Bronchial epithelial cell (primary cell): ENCODE data around the gene TGM3. TPM values are rescaled to one million over a fixed set of nuclear protein-coding genes. Genes with fewer than 3 reads are reported as not detected.

Experiments
- DNase-seq: peaks from one replicate; pipeline ENCODE4 v3.0.0-alpha.2; 2010; ENCODE audit warnings: low read depth
- FAIRE-seq: peaks from 2 replicates; lab custom pipeline; 2011; peaks lifted over from hg19 to GRCh38; lab: Jason Lieb, UNC
- H3K27me3 ChIP-seq: 2 replicates; pipeline ENCODE4 v1.5.1; 2011; ENCODE audit warnings: low read length; ENCODE audit not compliant: control insufficient read depth, insufficient read depth
- H3K36me3 ChIP-seq: 2 replicates; pipeline ENCODE4 v1.5.1; 2011; ENCODE audit warnings: low read length; ENCODE audit not compliant: control insufficient read depth, insufficient read depth
- H3K4me3 ChIP-seq: 2 replicates; pipeline ENCODE4 v1.5.1; 2011; ENCODE audit warnings: mild to moderate bottlenecking, low read depth, low read length, control low read depth
- CTCF ChIP-seq: IDR thresholded peaks from 2 replicates; pipeline ENCODE4 v1.5.1; 2011; ENCODE audit warnings: mild to moderate bottlenecking, moderate library complexity, low read length, control low read depth, inconsistent platforms; ENCODE audit not compliant: insufficient read depth, severe bottlenecking
- total RNA-seq: library from RNA; depleted of rRNA; stranded (reverse); fragments of >200 nt; gene quantifications from 2 replicates; pipeline ENCODE4 v1.2.1, GENCODE V29; 2014

Gene TGM3
- total RNA-seq, 1 donor from 2014 or later: 11.8 TPM

- DNase-seq (no peak), FAIRE-seq (no peak)
- no peak overlapping the region for H3K4me3 ChIP-seq
- H3K36me3 ChIP-seq: no peaks in the 10 kb centered on the region
- no peak for TF ChIP-seq CTCF
- H3K27me3 ChIP-seq: no peaks in the 10 kb centered on the region
Observed at GRCh38 chr20:2293971-2294370, 1.8 kb upstream of the TGM3 start.

DNA sequence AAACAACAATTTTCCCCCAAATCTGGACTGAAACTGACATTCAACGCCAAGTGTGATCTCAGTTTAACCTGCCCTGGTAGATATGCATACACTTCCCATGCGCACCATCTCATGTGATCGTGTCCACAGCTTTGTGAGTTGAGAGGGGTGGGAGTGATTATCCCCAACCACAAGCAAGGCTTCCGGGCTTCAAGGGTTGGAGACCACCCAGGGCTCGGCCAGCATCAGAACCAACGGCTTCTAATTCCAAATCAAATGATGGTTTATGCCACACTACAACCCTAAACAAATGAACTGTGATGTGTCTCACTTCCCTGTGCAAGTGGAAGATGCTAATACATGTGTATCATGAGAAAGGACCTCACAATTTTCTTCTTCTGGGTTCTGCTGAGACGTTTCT is 515 bp upstream of the TGM3 start:
- Histone ChIP-seq H3K27me3 (no peaks in the 10 kb centered on the region), H3K4me3 (no peak overlapping the region), H3K36me3 (no peaks in the 10 kb centered on the region)
- FAIRE-seq (no peak), DNase-seq (no peak)
- no peak for TF ChIP-seq CTCF

DNA sequence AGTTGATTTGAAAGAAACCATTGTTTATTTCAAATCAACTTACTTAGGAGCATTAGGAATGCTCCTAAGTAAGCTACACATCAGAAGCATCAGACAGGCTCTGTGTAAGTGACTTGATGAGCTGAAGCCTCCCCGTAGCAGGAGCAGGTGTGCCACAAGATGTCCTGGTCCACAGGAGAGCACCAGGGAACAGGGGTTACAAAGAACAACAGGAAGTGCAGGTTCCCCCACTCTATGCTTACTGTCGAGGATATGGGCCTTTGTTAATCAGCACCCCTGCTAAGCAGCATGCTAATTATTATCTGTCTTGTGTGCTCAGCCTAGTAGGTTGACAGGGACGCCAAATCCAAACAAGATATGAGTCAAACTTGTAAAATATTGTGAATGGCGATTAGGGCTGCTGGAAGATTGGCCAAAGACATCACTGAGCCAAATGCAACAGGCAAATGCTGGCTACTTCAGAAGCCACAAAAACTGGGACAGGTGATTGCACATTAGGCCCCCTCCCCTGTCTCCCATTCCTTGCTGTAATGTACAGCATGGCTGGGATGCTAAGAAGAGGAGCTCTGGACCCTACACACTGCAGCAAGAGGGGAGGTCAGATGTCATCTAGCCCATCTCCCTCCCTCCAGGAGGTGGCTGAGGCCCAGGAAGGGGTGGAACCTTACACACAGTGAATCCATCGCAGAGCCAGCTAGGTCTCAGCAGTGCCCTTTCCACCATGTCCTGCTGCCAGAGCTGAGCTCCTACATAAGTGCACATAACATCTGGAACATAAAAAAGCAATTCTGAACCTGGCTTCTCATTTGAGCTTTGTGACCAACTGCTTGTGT is 939 bp downstream of the TGM3 start:
- H3K27me3 ChIP-seq: peaks cover 4% of the 10 kb centered on the region
- DNase-seq: no peak
- no peak for TF ChIP-seq CTCF
- FAIRE-seq: no peak
- H3K4me3 ChIP-seq: no peak overlapping the region
- H3K36me3 ChIP-seq: no peaks in the 10 kb centered on the region

DNA sequence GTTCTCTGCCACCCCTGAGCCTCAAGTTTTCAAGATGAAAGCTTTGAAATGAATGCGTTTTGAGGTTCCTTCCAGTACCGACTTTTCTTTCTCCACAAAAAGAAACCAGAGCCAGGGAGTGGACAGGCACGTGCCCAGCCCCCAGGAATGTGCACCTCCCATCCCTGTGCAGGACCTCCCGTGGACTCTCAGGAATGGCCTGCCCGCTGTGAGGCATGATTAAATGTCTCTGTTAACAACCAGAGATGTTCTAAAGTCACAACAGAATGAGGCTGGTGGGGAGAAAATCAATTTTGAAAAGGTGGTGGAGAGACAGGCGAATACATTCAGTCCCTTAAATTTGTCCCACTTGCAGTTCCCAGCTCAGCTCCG is 1.5 kb downstream of the TGM3 start:
- TF ChIP-seq CTCF: no peak
- no peak overlapping the region for H3K4me3 ChIP-seq
- no peak for DNase-seq
- no peak for FAIRE-seq
- no peaks in the 10 kb centered on the region for H3K36me3 ChIP-seq
- peaks cover 4% of the 10 kb centered on the region for H3K27me3 ChIP-seq

- no peak for TF ChIP-seq CTCF
- FAIRE-seq (no peak), DNase-seq (no peak)
- H3K36me3 ChIP-seq: no peaks in the 10 kb centered on the region
- no peak overlapping the region for H3K4me3 ChIP-seq
- peaks cover 4% of the 10 kb centered on the region for H3K27me3 ChIP-seq
Observed at GRCh38 chr20:2298116-2298515, 2.3 kb downstream of the TGM3 start.

DNA sequence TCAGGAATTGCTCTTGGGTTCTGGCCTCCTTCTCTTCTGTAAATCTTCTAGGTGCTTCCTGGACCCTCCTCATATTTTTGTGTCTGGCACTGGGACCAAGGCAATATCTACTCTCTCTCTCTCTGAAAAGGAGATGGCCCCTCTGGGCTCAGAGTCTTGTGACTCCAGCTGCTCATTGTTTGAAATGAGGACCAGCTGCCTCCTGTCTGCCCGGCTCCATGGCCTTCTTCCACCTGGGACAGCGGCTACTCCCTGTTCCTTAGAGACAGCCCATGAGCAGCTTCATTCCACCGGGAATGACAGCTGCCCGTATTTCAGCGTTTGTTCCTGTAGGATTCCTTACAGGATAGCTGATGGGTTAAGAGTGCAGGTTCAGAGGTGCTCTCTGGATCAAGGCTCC is 2.9 kb downstream of the TGM3 start:
- no peak overlapping the region for H3K4me3 ChIP-seq
- DNase-seq (no peak), FAIRE-seq (no peak)
- TF ChIP-seq CTCF: no peak
- H3K27me3 ChIP-seq: peaks cover 4% of the 10 kb centered on the region
- H3K36me3 ChIP-seq: no peaks in the 10 kb centered on the region
